Aorta (tissue), 5 donors: ENCODE data around the gene TNFRSF17. TPM values are rescaled to one million over a fixed set of nuclear protein-coding genes. Genes with fewer than 3 reads are reported as not detected.
"Not testable (repeated sequence)": the region's sequence is repeated elsewhere in the genome, so short reads cannot be mapped to it uniquely, and the experiment has no call there.

ENCODE experiments used
- ATAC-seq: fragments of 200-7000 bp; cut with Tn5 transposase; one replicate; pipeline ENCODE4 v1.9.1; 2022; ENCODE audit warnings: moderate library complexity; ENCODE audit not compliant: low FRiP score
- DNase-seq, 2 donors: peaks; one replicate each; pipeline ENCODE4 v3.0.0-alpha.2; 2020
- H3K27ac ChIP-seq, 2 donors: one replicate each; pipeline ENCODE4 v1.5.1; 2013; ENCODE audit warnings: low read length in 2 of 2, mild to moderate bottlenecking in 2 of 2, moderate library complexity in 2 of 2, control low read depth in 1 of 2, inconsistent platforms in 1 of 2, low read depth in 1 of 2
- H3K27me3 ChIP-seq, 2 donors: one replicate each; pipeline ENCODE4 v1.6.1; 2013; ENCODE audit warnings: control low read depth in 1 of 2, low read length in 1 of 2, mild to moderate bottlenecking in 1 of 2, moderate library complexity in 1 of 2; ENCODE audit not compliant: insufficient read depth in 2 of 2, control insufficient read depth in 1 of 2
- H3K36me3 ChIP-seq, 2 donors: one replicate each; pipeline ENCODE4 v1.6.1; 2013; ENCODE audit warnings: control low read depth in 1 of 2, low read length in 1 of 2, mild to moderate bottlenecking in 1 of 2; ENCODE audit not compliant: insufficient read depth in 2 of 2, control insufficient read depth in 1 of 2
- H3K4me1 ChIP-seq, 2 donors: one replicate each; pipeline ENCODE4 v1.6.1; 2013; ENCODE audit warnings: low read length in 2 of 2, control low read depth in 1 of 2, mild to moderate bottlenecking in 1 of 2, moderate library complexity in 1 of 2; ENCODE audit not compliant: insufficient read depth in 2 of 2, control insufficient read depth in 1 of 2
- H3K4me3 ChIP-seq, 2 donors: one replicate each; pipeline ENCODE4 v1.5.1; 2013; ENCODE audit warnings: low read length in 2 of 2, control low read depth in 1 of 2, mild to moderate bottlenecking in 1 of 2
- H3K9me3 ChIP-seq: one replicate; pipeline ENCODE4 v1.6.1; 2013; ENCODE audit warnings: mild to moderate bottlenecking, low read length; ENCODE audit not compliant: control insufficient read depth
- WGBS, 2 donors: extraction: QIAGEN DNeasy Blood & Tissue Kit; methylation state at CpG; one replicate each; pipeline ENCODE4 v1.1.7; 2013; 5-methylcytosine and 5-hydroxymethylcytosine counted together
- intact Hi-C, 2 donors: fragments of 100-400 bp; cut with DNase I; formaldehyde crosslinking; loops; one replicate each; pipeline versions ENCODE4 v1.14.2 to v1.15.0; 2022
- long read RNA-seq, 2 donors: library from polyadenylated mRNA; unstranded; transcript quantifications; one replicate each; pipeline ENCODE4 v2.0.0, GENCODE V29; 2020 to 2021
- polyA plus RNA-seq, 2 donors: library from polyadenylated mRNA; stranded (reverse); fragments of 200-250 nt; gene quantifications; one replicate each; pipeline ENCODE4 v1.2.3, GENCODE V29; 2013
- total RNA-seq, 2 donors: library from RNA; stranded (reverse); fragmentation: NEBNext Ultra II Directional; extraction: Animal tissue kit (Norgen Biotek cat#: 25700); gene quantifications; one replicate each; pipeline ENCODE4 v1.2.1, GENCODE V29; 2021
- donor health status: healthy with polysubstance abuse.
- donor health status: Bipolar disorder and iron deficiency.
- donor health status: DM: no; HTN: no; CAD: no.
- donor health status: DM: no; HTN: no; CAD: no.
- donor health status: DM: yes; HTN: yes; CAD: no.

TNFRSF17 gene
- total RNA-seq (not detected), polyA plus RNA-seq (not detected)
- long read RNA-seq, donor 1, result 0 reads
- long read RNA-seq, donor 2, result 0 reads

- H3K36me3 ChIP-seq, result no peaks in the 10 kb centered on the region
- DNase-seq (no peak), ATAC-seq (no peak)
- H3K4me1 ChIP-seq, result no peaks in the 10 kb centered on the region
- H3K27me3 ChIP-seq, result no peaks in the 10 kb centered on the region
- H3K4me3 ChIP-seq, result no peak within 1 kb of the TSS
- H3K27ac ChIP-seq, result no peak within 1 kb of the TSS
- intact Hi-C loops, result no loop called here
- WGBS, 2 donors, result 72 to 76% methylated on average over 9 of the region's 9 CpGs
- H3K9me3 ChIP-seq, result no peaks in the 10 kb centered on the region
These were observed at the start of gene TNFRSF17 for GRCh38 chr16:11964761-11965551. TNFRSF17 (plus strand) TSS chr16:11965210; CDS start chr16:11965325, 115 bp downstream.

- Histone ChIP-seq H3K27ac (peak within 1 kb of the TSS; percentile 67 to 91), H3K36me3 (no peaks in the 10 kb centered on the region), H3K27me3 (no peaks in the 10 kb centered on the region), H3K4me3 (peak within 1 kb of the TSS; percentile 86 to 97), H3K9me3 (no peaks in the 10 kb centered on the region), H3K4me1 (peaks cover 4 to 6% of the 10 kb centered on the region in 2 donors)
- intact Hi-C loops, result no loop called here
- peak; percentile 99 for ATAC-seq
- DNase-seq, result peak; percentile 100
- WGBS, 2 donors, result 1% methylated on average over 62 to 84 of the region's 84 CpGs
These were observed 49.1 kb upstream of the TNFRSF17 start, which contains the start of gene GSPT1 for GRCh38 chr16:11915644-11916523. GSPT1 (minus strand) TSS chr16:11915956; CDS start chr16:11915720, 236 bp downstream.

DNA sequence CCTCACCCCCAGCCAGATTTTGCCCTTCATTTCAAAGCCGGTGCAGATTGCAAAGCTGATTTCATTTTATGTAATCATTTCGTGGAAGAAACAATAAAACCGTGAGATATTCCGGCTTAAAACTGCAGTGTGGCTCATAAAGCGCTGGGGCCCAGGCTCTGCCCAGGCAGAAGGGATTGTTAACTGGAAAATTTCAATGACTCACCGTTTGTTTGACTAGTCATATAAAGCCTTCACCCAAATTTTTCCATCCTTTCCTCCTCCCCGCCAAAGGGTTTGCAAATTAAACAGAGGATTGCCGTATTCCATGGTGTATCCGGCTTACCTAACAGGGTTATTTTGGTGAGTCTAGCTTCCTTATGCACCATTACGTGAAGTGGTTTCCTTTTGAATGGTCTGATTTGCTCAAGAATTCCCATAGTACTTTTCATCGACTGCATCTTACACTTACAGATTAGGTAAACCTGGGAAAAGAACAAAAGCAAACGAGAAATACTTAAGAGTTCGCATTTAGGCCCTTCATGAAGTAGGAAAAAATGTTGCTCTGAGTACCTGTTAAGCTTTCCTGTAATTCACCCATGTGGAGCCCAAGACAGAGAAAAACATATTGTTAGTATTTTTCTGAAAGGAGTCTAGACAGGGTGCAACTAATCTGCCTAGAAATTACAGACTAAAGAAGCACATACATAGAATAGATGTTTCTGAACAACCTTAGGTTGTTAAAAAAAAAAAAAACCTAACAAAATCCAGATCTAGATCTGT lies 48.3 kb upstream of the TNFRSF17 start:
- Histone ChIP-seq H3K36me3 (no peaks in the 10 kb centered on the region), H3K4me1 (peaks cover 0 to 6% of the 10 kb centered on the region in 2 donors), H3K27ac (peak overlapping the region; percentile 67 to 91), H3K27me3 (no peaks in the 10 kb centered on the region), H3K9me3 (no peaks in the 10 kb centered on the region), H3K4me3 (peak overlapping the region; percentile 43 to 45)
- DNase-seq (no peak), ATAC-seq (no peak)
- WGBS, 2 donors, result 45 to 51% methylated on average over 13 of the region's 13 CpGs
- intact Hi-C loops, result no loop called here

DNA sequence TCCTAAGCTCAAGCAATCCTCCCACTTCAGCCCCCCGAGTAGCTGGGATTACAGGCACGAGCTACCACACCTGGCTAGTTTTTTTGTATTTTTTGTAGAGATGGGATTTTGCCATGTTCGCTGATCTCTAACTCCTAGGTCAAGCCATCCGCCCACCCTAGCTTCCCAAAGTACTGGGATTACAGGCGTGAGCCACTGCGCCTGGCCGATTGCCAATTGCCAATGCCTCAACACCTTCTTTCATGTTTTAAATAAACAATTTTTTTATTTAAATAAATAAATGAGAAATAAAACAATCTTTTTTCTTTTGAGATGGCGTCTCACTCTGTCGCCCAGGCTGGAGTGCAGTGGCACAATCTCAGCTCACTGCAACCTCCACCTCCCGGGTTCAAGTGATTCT lies 41.0 kb upstream of the TNFRSF17 start:
- ATAC-seq, H3K27me3 ChIP-seq, H3K4me3 ChIP-seq, H3K27ac ChIP-seq, H3K4me1 ChIP-seq, intact Hi-C loops, H3K36me3 ChIP-seq, DNase-seq, H3K9me3 ChIP-seq: not testable (repeated sequence)
- whole genome bisulfite sequencing, 2 donors, result 84 to 88% methylated on average over 10 of the region's 10 CpGs

DNA sequence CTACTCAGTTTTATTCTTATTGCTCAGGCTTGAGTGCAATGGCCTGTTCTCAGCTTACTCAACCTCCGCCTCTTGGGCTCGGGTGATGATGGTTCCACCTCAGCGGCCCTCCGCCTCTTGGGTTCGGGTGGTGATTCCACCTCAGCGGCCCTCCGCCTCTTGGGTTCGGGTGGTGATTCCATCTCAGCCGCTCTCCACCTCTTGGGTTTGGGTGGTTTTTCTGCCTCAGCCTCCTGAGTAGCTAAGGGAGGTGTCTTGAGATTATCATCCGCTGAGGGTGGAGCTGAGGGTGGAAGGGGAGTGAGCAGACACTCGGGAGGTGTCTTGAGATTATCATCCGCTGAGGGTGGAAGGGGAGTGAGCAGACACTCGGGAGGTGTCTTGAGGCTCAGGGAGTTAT lies 37.7 kb upstream of the TNFRSF17 start:
- ATAC-seq, H3K27ac ChIP-seq, H3K36me3 ChIP-seq, H3K27me3 ChIP-seq, intact Hi-C loops, H3K9me3 ChIP-seq, H3K4me1 ChIP-seq, DNase-seq, H3K4me3 ChIP-seq: not testable (repeated sequence)
- 85% methylated on average over 13 of the region's 13 CpGs for WGBS, 2 donors

DNA sequence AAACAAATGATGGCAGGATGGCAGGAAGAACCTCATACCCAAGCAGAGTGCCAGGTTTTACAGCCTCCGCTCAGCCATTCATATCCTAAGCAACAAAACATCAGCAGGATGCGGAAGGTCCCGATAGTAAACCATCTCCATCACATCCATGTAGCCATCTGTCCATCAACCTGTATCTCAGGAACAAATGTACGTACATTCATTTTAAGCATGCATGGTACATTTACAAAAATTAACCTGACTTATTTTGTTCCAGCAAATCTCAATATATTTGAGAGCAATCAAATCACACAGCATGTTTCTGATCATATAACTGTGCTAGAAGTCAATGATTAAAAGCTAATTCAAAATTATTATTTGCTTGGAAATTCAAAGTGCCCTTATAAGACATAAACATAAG lies 23.1 kb upstream of the TNFRSF17 start, which contains the start of gene NPIPB2:
Gene NPIPB2, minus strand, starts transcription at position 101 of the 400 bp plus-strand sequence. Its CDS starts 0 bp downstream, at position 101.
- H3K9me3 ChIP-seq, H3K27ac ChIP-seq, H3K27me3 ChIP-seq, H3K36me3 ChIP-seq, intact Hi-C loops, ATAC-seq, H3K4me3 ChIP-seq, DNase-seq, H3K4me1 ChIP-seq: not testable (repeated sequence)
- 84 to 95% methylated on average over 3 of the region's 4 CpGs for WGBS, 2 donors

- Histone ChIP-seq H3K27ac (no peak overlapping the region), H3K36me3 (no peaks in the 10 kb centered on the region), H3K27me3 (no peaks in the 10 kb centered on the region), H3K4me3 (no peak overlapping the region), H3K9me3 (no peaks in the 10 kb centered on the region), H3K4me1 (no peaks in the 10 kb centered on the region)
- WGBS, 2 donors, result 60 to 63% methylated on average over 3 of the region's 3 CpGs
- intact Hi-C loops, result loop anchor here in 1 of 2 donors (5.0 kb wide), 1 partner anchor 121 kb away; no protein-coding TSS in a partner anchor
- ATAC-seq, result no peak
- DNase-seq, result no peak
These were observed 18.6 kb upstream of the TNFRSF17 start for GRCh38 chr16:11946433-11946832.

- Histone ChIP-seq H3K4me3 (no peak overlapping the region), H3K27me3 (no peaks in the 10 kb centered on the region), H3K36me3 (no peaks in the 10 kb centered on the region), H3K9me3 (no peaks in the 10 kb centered on the region), H3K4me1 (no peaks in the 10 kb centered on the region), H3K27ac (no peak overlapping the region)
- DNase-seq, result no peak
- ATAC-seq, result no peak
- intact Hi-C loops, result loop anchor here in 1 of 2 donors (5.0 kb wide), 1 partner anchor 118 kb away; no protein-coding TSS in a partner anchor
- 82 to 94% methylated on average over 5 of the region's 5 CpGs for WGBS, 2 donors
These were observed 16.2 kb upstream of the TNFRSF17 start for GRCh38 chr16:11948819-11949218.
